Fibroblast of villous mesenchyme (primary cell): ENCODE results near the gene ZNF502. TPM values are rescaled to one million over a fixed set of nuclear protein-coding genes. Genes with fewer than 3 reads are reported as not detected.

Experiments used
- DNase-seq: peaks from one replicate; pipeline ENCODE4 v3.0.0-alpha.2; 2010; ENCODE audit warnings: low read depth
- H3K4me3 ChIP-seq: 2 replicates; pipeline ENCODE4 v1.5.1; 2011; ENCODE audit warnings: low read depth, mild to moderate bottlenecking, low read length
- total RNA-seq: library from RNA; depleted of rRNA; stranded (reverse); fragments of >200 nt; gene quantifications from 2 replicates; pipeline ENCODE4 v1.2.3, GENCODE V29; 2012
- TF ChIP-seq, protein P1 (sequence below): IDR thresholded peaks from 2 replicates; pipeline ENCODE4 v1.5.1; 2012; ENCODE audit warnings: low read depth, mild to moderate bottlenecking, low read length; ENCODE audit not compliant: insufficient read depth

ZNF502 gene
- total RNA-seq, 1 donor = 6.9 TPM

GRCh38 chr3:44729384-44729910 is 17.0 kb downstream of the ZNF502 start, which contains the start of gene ZNF501:
ZNF501 (plus strand) TSS chr3:44729635; CDS start chr3:44734422, 4,787 bp downstream.
- H3K4me3 ChIP-seq = peak within 1 kb of the TSS; percentile 91
- DNase-seq = peak; percentile 96
- TF ChIP-seq, protein P1, sequence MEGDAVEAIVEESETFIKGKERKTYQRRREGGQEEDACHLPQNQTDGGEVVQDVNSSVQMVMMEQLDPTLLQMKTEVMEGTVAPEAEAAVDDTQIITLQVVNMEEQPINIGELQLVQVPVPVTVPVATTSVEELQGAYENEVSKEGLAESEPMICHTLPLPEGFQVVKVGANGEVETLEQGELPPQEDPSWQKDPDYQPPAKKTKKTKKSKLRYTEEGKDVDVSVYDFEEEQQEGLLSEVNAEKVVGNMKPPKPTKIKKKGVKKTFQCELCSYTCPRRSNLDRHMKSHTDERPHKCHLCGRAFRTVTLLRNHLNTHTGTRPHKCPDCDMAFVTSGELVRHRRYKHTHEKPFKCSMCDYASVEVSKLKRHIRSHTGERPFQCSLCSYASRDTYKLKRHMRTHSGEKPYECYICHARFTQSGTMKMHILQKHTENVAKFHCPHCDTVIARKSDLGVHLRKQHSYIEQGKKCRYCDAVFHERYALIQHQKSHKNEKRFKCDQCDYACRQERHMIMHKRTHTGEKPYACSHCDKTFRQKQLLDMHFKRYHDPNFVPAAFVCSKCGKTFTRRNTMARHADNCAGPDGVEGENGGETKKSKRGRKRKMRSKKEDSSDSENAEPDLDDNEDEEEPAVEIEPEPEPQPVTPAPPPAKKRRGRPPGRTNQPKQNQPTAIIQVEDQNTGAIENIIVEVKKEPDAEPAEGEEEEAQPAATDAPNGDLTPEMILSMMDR = no peak

DNA sequence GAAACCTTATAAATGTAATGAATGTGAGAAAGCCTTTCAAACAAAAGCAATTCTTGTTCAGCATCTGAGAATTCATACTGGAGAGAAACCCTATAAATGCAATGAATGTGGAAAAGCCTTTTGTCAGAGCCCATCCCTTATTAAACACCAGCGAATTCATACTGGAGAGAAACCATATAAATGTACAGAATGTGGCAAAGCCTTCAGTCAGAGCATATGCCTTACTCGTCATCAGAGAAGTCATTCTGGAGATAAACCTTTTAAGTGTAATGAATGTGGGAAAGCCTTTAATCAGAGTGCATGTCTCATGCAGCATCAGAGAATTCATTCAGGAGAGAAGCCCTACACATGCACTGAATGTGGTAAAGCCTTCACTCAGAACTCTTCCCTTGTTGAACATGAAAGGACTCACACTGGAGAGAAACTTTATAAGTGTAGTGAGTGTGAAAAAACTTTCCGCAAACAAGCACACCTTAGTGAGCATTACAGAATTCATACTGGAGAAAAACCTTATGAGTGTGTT is 22.2 kb downstream of the ZNF502 start:
- no peak for DNase-seq
- TF ChIP-seq, protein P1 = no peak
- H3K4me3 ChIP-seq = no peak overlapping the region

- H3K4me3 ChIP-seq = peak overlapping the region; percentile 91
- TF ChIP-seq, protein P1 = no peak
- no peak for DNase-seq
These were observed 48.6 kb downstream of the ZNF502 start for GRCh38 chr3:44761101-44761423.

DNA sequence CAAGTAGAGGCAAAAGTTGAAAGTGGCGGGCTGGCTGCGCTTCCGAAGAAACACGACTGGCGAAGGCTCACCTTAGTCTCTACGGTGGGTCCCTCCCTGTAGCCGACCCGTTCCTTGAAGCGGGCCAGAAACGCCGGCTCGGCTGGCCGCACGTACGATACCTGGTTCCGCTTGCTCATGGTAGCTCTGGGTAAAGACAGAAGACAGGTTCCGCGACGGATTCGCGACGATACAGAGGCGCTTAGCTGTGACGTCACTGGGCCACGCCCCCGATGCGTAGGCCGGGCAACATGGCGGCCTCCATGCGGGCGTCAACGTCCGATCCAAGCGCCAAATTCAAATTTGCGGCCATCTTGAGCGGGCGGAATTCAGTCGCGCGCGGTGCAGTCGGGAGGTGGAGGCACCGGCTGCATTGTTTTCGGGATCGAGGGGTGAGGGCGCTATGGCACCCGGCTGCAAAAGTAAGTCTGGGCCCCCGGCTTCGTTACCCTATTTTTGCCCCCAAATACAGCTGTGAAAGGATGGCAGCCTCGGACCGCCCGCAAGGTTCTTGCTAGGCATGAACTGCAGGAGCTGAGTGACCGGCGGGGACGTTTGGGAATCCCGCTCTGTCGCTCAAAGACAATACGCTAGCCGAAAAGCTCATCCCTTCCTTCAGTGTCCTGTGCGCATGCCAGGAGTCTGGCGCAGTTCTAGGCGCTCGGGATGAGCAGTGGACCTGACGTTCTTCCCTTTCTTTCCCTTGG is 49.1 kb downstream of the ZNF502 start, which contains the start of the genes KIAA1143 and KIF15:
KIAA1143 (minus strand) TSS at position 196 of the 746 bp plus-strand sequence; CDS start at position 179, 17 bp downstream.
KIF15 (plus strand) TSS at position 371 of the 746 bp plus-strand sequence; CDS start at position 443, 72 bp downstream.
- TF ChIP-seq, protein P1 = no peak
- peak within 1 kb of the TSS; percentile 91 for H3K4me3 ChIP-seq
- DNase-seq = peak; percentile 96

- DNase-seq = peak; percentile 17
- H3K4me3 ChIP-seq = peak overlapping the region; percentile 91
- TF ChIP-seq, protein P1 = no peak
These were observed 49.8 kb downstream of the ZNF502 start for GRCh38 chr3:44762170-44762677.

DNA sequence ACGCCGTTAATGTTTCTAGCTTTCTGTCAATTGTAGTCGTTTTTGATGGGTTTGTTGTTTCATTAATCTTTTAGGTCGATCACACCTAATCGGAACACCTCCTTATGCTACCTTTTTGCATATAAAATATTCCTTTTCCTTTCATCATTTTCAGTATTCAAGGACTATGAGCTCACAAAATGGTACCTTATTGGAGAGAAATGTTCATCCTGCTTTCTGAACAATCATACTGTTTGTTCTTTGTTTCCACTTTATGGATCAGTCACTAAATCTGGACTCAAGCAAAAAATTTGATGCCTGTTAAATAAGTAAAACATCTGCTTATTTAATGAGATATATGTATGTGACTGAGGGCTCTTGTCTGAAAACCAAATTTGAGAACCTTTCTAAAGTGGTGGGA is 50.2 kb downstream of the ZNF502 start:
- TF ChIP-seq, protein P1 = no peak
- H3K4me3 ChIP-seq = peak overlapping the region; percentile 91
- no peak for DNase-seq
